Neural cell (in vitro differentiated cells): ENCODE measurements around the gene ANP32A.
"Not testable (repeated sequence)": the region's sequence is repeated elsewhere in the genome, so short reads cannot be mapped to it uniquely, and the experiment has no call there.

ENCODE experiments used
- EP300 ChIP-seq: fragments of 450-650 bp; conservative IDR thresholded peaks from 2 replicates; pipeline ENCODE4 v1.6.1; 2014; ENCODE audit warnings: antibody characterized with exemption, mild to moderate bottlenecking, moderate library complexity; ENCODE audit not compliant: poor library complexity, severe bottlenecking
- EZH2 ChIP-seq: fragments of 200-600, 300-800 bp; shearing (Covaris generic), sonication (generic); IDR thresholded peaks from 2 replicates; pipeline ENCODE4 v1.6.1; 2014; ENCODE audit warnings: antibody characterized with exemption, low read length, borderline replicate concordance, mild to moderate bottlenecking; ENCODE audit not compliant: insufficient read depth, poor library complexity, severe bottlenecking
- MXI1 ChIP-seq: fragments of 450-650 bp; conservative IDR thresholded peaks from 2 replicates; pipeline ENCODE4 v1.6.1; 2014; ENCODE audit warnings: antibody characterized with exemption, mild to moderate bottlenecking; ENCODE audit not compliant: poor library complexity, severe bottlenecking
- POLR2AphosphoS5 ChIP-seq: IDR thresholded peaks from 2 replicates; pipeline ENCODE4 v1.6.1; 2012
- RAD21 ChIP-seq: fragments of 450-650 bp; conservative IDR thresholded peaks from 2 replicates; pipeline ENCODE4 v1.6.1; 2014; ENCODE audit warnings: antibody characterized with exemption, mild to moderate bottlenecking, moderate library complexity
- SMC3 ChIP-seq: fragments of 450-650 bp; conservative IDR thresholded peaks from 2 replicates; pipeline ENCODE4 v1.6.1; 2014; ENCODE audit warnings: antibody characterized with exemption, mild to moderate bottlenecking, moderate library complexity; ENCODE audit not compliant: poor library complexity
- TAF1 ChIP-seq: IDR thresholded peaks from 2 replicates; pipeline ENCODE4 v1.6.1; 2012; ENCODE audit warnings: low read depth
- TF ChIP-seq, protein P1 (sequence below): fragments of 450-650 bp; IDR thresholded peaks from 2 replicates; pipeline ENCODE4 v1.5.1; 2014; ENCODE audit warnings: antibody characterized with exemption, mild to moderate bottlenecking, moderate library complexity; ENCODE audit not compliant: poor library complexity, severe bottlenecking
- TF ChIP-seq, protein P2 (sequence below): IDR thresholded peaks from 2 replicates; pipeline ENCODE4 v1.6.1; 2012; ENCODE audit warnings: borderline replicate concordance

DNA sequence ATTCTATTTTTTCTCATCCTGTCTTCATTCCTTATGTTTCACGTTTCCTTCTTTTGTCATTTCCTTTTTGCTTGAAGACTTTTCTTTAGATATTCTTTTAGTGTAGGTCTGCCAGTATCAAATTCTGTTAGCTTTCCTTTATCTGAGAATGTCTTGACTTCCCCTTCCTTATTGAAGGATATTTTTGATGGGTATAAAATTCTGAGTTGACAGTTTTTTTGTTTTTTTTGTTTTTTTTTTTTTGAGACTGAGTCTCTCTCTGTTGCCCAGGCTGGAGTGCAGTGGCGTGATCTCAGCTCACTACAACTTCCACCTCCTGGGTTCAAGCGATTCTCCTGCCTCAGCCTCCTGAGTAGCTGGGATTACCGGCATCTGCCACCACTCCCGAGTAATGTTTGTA lies 36.7 kb upstream of the ANP32A start:
- TF ChIP-seq, protein P1, sequence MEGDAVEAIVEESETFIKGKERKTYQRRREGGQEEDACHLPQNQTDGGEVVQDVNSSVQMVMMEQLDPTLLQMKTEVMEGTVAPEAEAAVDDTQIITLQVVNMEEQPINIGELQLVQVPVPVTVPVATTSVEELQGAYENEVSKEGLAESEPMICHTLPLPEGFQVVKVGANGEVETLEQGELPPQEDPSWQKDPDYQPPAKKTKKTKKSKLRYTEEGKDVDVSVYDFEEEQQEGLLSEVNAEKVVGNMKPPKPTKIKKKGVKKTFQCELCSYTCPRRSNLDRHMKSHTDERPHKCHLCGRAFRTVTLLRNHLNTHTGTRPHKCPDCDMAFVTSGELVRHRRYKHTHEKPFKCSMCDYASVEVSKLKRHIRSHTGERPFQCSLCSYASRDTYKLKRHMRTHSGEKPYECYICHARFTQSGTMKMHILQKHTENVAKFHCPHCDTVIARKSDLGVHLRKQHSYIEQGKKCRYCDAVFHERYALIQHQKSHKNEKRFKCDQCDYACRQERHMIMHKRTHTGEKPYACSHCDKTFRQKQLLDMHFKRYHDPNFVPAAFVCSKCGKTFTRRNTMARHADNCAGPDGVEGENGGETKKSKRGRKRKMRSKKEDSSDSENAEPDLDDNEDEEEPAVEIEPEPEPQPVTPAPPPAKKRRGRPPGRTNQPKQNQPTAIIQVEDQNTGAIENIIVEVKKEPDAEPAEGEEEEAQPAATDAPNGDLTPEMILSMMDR: not testable (repeated sequence)
- TF ChIP-seq RAD21, POLR2AphosphoS5, EZH2, MXI1, TAF1, EP300, SMC3: not testable (repeated sequence)
- TF ChIP-seq, protein P2, sequence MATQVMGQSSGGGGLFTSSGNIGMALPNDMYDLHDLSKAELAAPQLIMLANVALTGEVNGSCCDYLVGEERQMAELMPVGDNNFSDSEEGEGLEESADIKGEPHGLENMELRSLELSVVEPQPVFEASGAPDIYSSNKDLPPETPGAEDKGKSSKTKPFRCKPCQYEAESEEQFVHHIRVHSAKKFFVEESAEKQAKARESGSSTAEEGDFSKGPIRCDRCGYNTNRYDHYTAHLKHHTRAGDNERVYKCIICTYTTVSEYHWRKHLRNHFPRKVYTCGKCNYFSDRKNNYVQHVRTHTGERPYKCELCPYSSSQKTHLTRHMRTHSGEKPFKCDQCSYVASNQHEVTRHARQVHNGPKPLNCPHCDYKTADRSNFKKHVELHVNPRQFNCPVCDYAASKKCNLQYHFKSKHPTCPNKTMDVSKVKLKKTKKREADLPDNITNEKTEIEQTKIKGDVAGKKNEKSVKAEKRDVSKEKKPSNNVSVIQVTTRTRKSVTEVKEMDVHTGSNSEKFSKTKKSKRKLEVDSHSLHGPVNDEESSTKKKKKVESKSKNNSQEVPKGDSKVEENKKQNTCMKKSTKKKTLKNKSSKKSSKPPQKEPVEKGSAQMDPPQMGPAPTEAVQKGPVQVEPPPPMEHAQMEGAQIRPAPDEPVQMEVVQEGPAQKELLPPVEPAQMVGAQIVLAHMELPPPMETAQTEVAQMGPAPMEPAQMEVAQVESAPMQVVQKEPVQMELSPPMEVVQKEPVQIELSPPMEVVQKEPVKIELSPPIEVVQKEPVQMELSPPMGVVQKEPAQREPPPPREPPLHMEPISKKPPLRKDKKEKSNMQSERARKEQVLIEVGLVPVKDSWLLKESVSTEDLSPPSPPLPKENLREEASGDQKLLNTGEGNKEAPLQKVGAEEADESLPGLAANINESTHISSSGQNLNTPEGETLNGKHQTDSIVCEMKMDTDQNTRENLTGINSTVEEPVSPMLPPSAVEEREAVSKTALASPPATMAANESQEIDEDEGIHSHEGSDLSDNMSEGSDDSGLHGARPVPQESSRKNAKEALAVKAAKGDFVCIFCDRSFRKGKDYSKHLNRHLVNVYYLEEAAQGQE: not testable (repeated sequence)
